SH-SY5Y (cell line): ENCODE results near the gene WWOX.

Experiments used
- GATA2 ChIP-seq: IDR thresholded peaks from 2 replicates; pipeline ENCODE4 v1.6.1; 2011; ENCODE audit warnings: mild to moderate bottlenecking, low read depth, low read length
- GATA3 ChIP-seq: IDR thresholded peaks from 2 replicates; pipeline ENCODE4 v1.6.1; 2011; ENCODE audit warnings: low read depth, mild to moderate bottlenecking, low read length, moderate library complexity

GRCh38 chr16:78485188-78485916, 385.9 kb downstream of the WWOX start:
- TF ChIP-seq GATA2: no peak
- no peak for TF ChIP-seq GATA3
